Thyroid gland (tissue), 4 donors: Measurements from ENCODE around the gene OLFML1.

Experiments
- CTCF ChIP-seq, 6 experiments: fragments of 200-600 bp in 3 of 6; fragments of 450-650 bp in 3 of 6; sonication (generic) in 3 of 6; IDR thresholded peaks; one replicate each; pipeline ENCODE4 v1.5.1; 2016 to 2019; ENCODE audit warnings: antibody characterized with exemption in 6 of 6, mild to moderate bottlenecking in 2 of 6, inconsistent platforms in 1 of 6, moderate library complexity in 1 of 6
- POLR2A ChIP-seq, 2 donors: fragments of 450-650 bp; IDR thresholded peaks; one replicate each; pipeline ENCODE4 v1.6.1; 2017; ENCODE audit warnings: antibody characterized with exemption in 2 of 2, mild to moderate bottlenecking in 2 of 2, moderate library complexity in 1 of 2

GRCh38 chr11:7486098-7486780, 933 bp downstream of the OLFML1 start:
- no peak for TF ChIP-seq CTCF (IDR thresholded peaks at IDR 0.05)
- no peak for TF ChIP-seq POLR2A (IDR thresholded peaks at IDR 0.05)
